Superior temporal gyrus (tissue), 1 donor: ENCODE results near the gene LMNTD2.

Source experiments
- DNase-seq: peaks from one replicate; pipeline ENCODE4 v3.0.0-alpha.2; 2016; ENCODE audit errors: extremely low spot score

LMNTD2 gene

GRCh38 chr11:560305-561147 is at the start of gene LMNTD2, which contains the start of gene RASSF7:
TSS of gene LMNTD2 (minus strand) at chr11:560738. CDS start at chr11:560716, 22 bp downstream.
TSS of gene RASSF7 (plus strand) at chr11:560970. CDS start at chr11:561769, 799 bp downstream.
- peak; percentile 81 for DNase-seq

GRCh38 chr11:609341-609811 is 48.8 kb upstream of the LMNTD2 start:
- DNase-seq: no peak

- no peak for DNase-seq
These were observed 48.3 kb upstream of the LMNTD2 start for GRCh38 chr11:608791-609251.

- no peak for DNase-seq
These were observed 47.6 kb upstream of the LMNTD2 start for GRCh38 chr11:607971-608659.

- no peak for DNase-seq
These were observed 46.7 kb upstream of the LMNTD2 start for GRCh38 chr11:607020-607780.

- DNase-seq: no peak
These were observed 45.7 kb upstream of the LMNTD2 start for GRCh38 chr11:606245-606644.

GRCh38 chr11:605286-606129 is 45.0 kb upstream of the LMNTD2 start:
- no peak for DNase-seq

- DNase-seq: no peak
These were observed 42.6 kb upstream of the LMNTD2 start for GRCh38 chr11:603154-603553.

- DNase-seq: no peak
These were observed 41.2 kb upstream of the LMNTD2 start for GRCh38 chr11:601573-602245.

- no peak for DNase-seq
These were observed 37.6 kb upstream of the LMNTD2 start for GRCh38 chr11:598005-598680.

- DNase-seq: no peak
These were observed 36.7 kb upstream of the LMNTD2 start for GRCh38 chr11:597166-597725.

- DNase-seq: no peak
These were observed 35.8 kb upstream of the LMNTD2 start for GRCh38 chr11:596374-596773.

GRCh38 chr11:595400-595799 is 34.9 kb upstream of the LMNTD2 start:
- DNase-seq: no peak

- no peak for DNase-seq
These were observed 32.8 kb upstream of the LMNTD2 start for GRCh38 chr11:593347-593746.

- DNase-seq: no peak
These were observed 32.4 kb upstream of the LMNTD2 start for GRCh38 chr11:592918-593317.

- DNase-seq: no peak
These were observed 32.0 kb upstream of the LMNTD2 start for GRCh38 chr11:592501-592900.

GRCh38 chr11:590997-591396 is 30.5 kb upstream of the LMNTD2 start:
- no peak for DNase-seq

GRCh38 chr11:589798-590197 is 29.3 kb upstream of the LMNTD2 start:
- DNase-seq: no peak

GRCh38 chr11:587978-588380 is 27.4 kb upstream of the LMNTD2 start:
- no peak for DNase-seq

GRCh38 chr11:587546-587945 is 27.0 kb upstream of the LMNTD2 start:
- no peak for DNase-seq
